Measurements from ENCODE around the gene C11orf24.

Gene C11orf24

GRCh38 chr11:68298659-68299516 lies 27.1 kb upstream of the C11orf24 start:
- TF ChIP-seq REST (IDR thresholded peaks at IDR 0.05; ENCODE audit: insufficient replicate concordance, low read depth): no peak
- TF ChIP-seq POLR2AphosphoS5 (IDR thresholded peaks at IDR 0.05; ENCODE audit: low read depth): no peak
- TF ChIP-seq GABPA (IDR thresholded peaks at IDR 0.05; ENCODE audit: low read depth): no peak
- no peak for TF ChIP-seq CTCF (IDR thresholded peaks at IDR 0.05; ENCODE audit: insufficient read depth, low read length)
- no peak for TF ChIP-seq SPI1 (IDR thresholded peaks at IDR 0.05; ENCODE audit: borderline replicate concordance, low read depth)
- Histone ChIP-seq H3K27ac (replicated peaks) (no peak overlapping the region), H3K27me3 (ENCODE audit: insufficient read depth, poor library complexity, severe bottlenecking) (no peaks in the 10 kb centered on the region), H3K4me3 (replicated peaks; ENCODE audit: insufficient read depth, low read length) (no peak overlapping the region)
- no peak for DNase-seq (ENCODE audit: low read depth in 1 of 2, low spot score in 1 of 2)

GRCh38 chr11:68297812-68298658 lies 26.3 kb upstream of the C11orf24 start:
- Histone ChIP-seq H3K27me3 (ENCODE audit: insufficient read depth, poor library complexity, severe bottlenecking) (no peaks in the 10 kb centered on the region), H3K27ac (replicated peaks) (no peak overlapping the region), H3K4me3 (replicated peaks; ENCODE audit: insufficient read depth, low read length) (no peak overlapping the region)
- no peak for TF ChIP-seq POLR2AphosphoS5 (IDR thresholded peaks at IDR 0.05; ENCODE audit: low read depth)
- TF ChIP-seq REST (IDR thresholded peaks at IDR 0.05; ENCODE audit: insufficient replicate concordance, low read depth): no peak
- TF ChIP-seq SPI1 (IDR thresholded peaks at IDR 0.05; ENCODE audit: borderline replicate concordance, low read depth): no peak
- TF ChIP-seq GABPA (IDR thresholded peaks at IDR 0.05; ENCODE audit: low read depth): no peak
- TF ChIP-seq CTCF (IDR thresholded peaks at IDR 0.05; ENCODE audit: insufficient read depth, low read length): peak; percentile 81
- peak in 1 of 2 experiments; percentile 68 for DNase-seq (ENCODE audit: low read depth in 1 of 2, low spot score in 1 of 2)

GRCh38 chr11:68297494-68297811 lies 25.7 kb upstream of the C11orf24 start:
- H3K27ac ChIP-seq (replicated peaks): no peak overlapping the region
- H3K27me3 ChIP-seq (ENCODE audit: insufficient read depth, poor library complexity, severe bottlenecking): no peaks in the 10 kb centered on the region
- DNase-seq (ENCODE audit: low read depth in 1 of 2, low spot score in 1 of 2): no peak
- TF ChIP-seq GABPA (IDR thresholded peaks at IDR 0.05; ENCODE audit: low read depth) (no peak), SPI1 (IDR thresholded peaks at IDR 0.05; ENCODE audit: borderline replicate concordance, low read depth) (no peak), POLR2AphosphoS5 (IDR thresholded peaks at IDR 0.05; ENCODE audit: low read depth) (no peak), REST (IDR thresholded peaks at IDR 0.05; ENCODE audit: insufficient replicate concordance, low read depth) (no peak), CTCF (IDR thresholded peaks at IDR 0.05; ENCODE audit: insufficient read depth, low read length) (no peak)
- no peak overlapping the region for H3K4me3 ChIP-seq (replicated peaks; ENCODE audit: insufficient read depth, low read length)

Measured in HL-60 (cell line).